Effector memory CD4-positive, alpha-beta T cell (primary cell): ENCODE measurements around the gene SLC25A26.

Experiments used
- DNase-seq, 3 donors: peaks; one replicate each; pipeline ENCODE4 v3.0.0-alpha.2; 2020
- H3K27ac ChIP-seq: 2 replicates; pipeline ENCODE4 v1.7.0; 2013; ENCODE audit warnings: mild to moderate bottlenecking, low read length, moderate library complexity; ENCODE audit not compliant: insufficient read depth, poor library complexity, severe bottlenecking
- H3K27me3 ChIP-seq: replicated peaks from 2 replicates; pipeline ENCODE4 v1.7.0; 2013; ENCODE audit warnings: mild to moderate bottlenecking, low read length; ENCODE audit not compliant: insufficient read depth, control insufficient read depth, poor library complexity, severe bottlenecking
- H3K36me3 ChIP-seq: 2 replicates; pipeline ENCODE4 v1.7.0; 2013; ENCODE audit warnings: mild to moderate bottlenecking, low read length, moderate library complexity; ENCODE audit not compliant: control insufficient read depth, insufficient read depth
- H3K4me1 ChIP-seq: 2 replicates; pipeline ENCODE4 v1.7.0; 2013; ENCODE audit warnings: low read length, mild to moderate bottlenecking; ENCODE audit not compliant: control insufficient read depth, insufficient read depth, poor library complexity, severe bottlenecking
- H3K4me3 ChIP-seq: 2 replicates; pipeline ENCODE4 v1.7.0; 2013; ENCODE audit warnings: low read length, low read depth, mild to moderate bottlenecking; ENCODE audit not compliant: insufficient read depth, poor library complexity, severe bottlenecking
- H3K9me3 ChIP-seq: 2 replicates; pipeline ENCODE4 v1.7.0; 2013; ENCODE audit warnings: mild to moderate bottlenecking, low read length, moderate library complexity; ENCODE audit not compliant: control insufficient read depth

The SLC25A26 gene

DNA sequence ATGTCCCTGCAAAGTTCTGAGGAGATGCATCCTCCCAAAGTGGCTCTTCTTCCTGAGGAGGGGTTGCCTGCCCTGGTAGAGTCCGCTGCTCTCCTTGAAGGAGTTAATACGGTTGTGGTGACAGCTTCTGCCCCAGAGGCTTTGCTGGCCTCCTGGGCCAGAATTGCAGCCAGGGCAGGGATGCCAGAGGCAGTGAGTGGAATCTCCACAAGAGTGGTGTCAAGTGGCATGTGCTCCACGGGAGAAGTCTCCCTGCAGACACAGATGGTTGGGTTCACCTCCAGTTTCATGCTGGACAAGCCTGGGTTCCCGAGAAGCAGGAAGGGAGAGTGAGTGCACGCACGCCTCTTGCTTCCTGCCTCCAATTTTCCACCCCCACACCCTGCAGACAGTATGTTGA lies 105.5 kb downstream of the SLC25A26 start:
- Histone ChIP-seq H3K9me3 (no peaks in the 10 kb centered on the region), H3K27ac (no peak overlapping the region), H3K36me3 (no peaks in the 10 kb centered on the region), H3K4me3 (no peak overlapping the region), H3K27me3 (no peaks in the 10 kb centered on the region), H3K4me1 (no peaks in the 10 kb centered on the region)
- no peak for DNase-seq

GRCh38 chr3:66335671-66336070 lies 114.9 kb downstream of the SLC25A26 start:
- Histone ChIP-seq H3K27ac (no peak overlapping the region), H3K36me3 (no peaks in the 10 kb centered on the region), H3K27me3 (no peaks in the 10 kb centered on the region), H3K4me1 (no peaks in the 10 kb centered on the region), H3K4me3 (no peak overlapping the region), H3K9me3 (no peaks in the 10 kb centered on the region)
- no peak for DNase-seq

GRCh38 chr3:66336333-66336766 lies 115.5 kb downstream of the SLC25A26 start:
- no peak overlapping the region for H3K27ac ChIP-seq
- H3K9me3 ChIP-seq = no peaks in the 10 kb centered on the region
- no peaks in the 10 kb centered on the region for H3K36me3 ChIP-seq
- no peak overlapping the region for H3K4me3 ChIP-seq
- H3K4me1 ChIP-seq = no peaks in the 10 kb centered on the region
- H3K27me3 ChIP-seq = no peaks in the 10 kb centered on the region
- DNase-seq = no peak

GRCh38 chr3:66338927-66339326 lies 118.1 kb downstream of the SLC25A26 start:
- no peak overlapping the region for H3K4me3 ChIP-seq
- no peaks in the 10 kb centered on the region for H3K36me3 ChIP-seq
- DNase-seq = no peak
- no peaks in the 10 kb centered on the region for H3K9me3 ChIP-seq
- no peak overlapping the region for H3K27ac ChIP-seq
- no peaks in the 10 kb centered on the region for H3K4me1 ChIP-seq
- no peaks in the 10 kb centered on the region for H3K27me3 ChIP-seq

GRCh38 chr3:66342717-66343356 lies 122.0 kb downstream of the SLC25A26 start:
- no peaks in the 10 kb centered on the region for H3K9me3 ChIP-seq
- no peak overlapping the region for H3K4me3 ChIP-seq
- no peak for DNase-seq
- H3K27ac ChIP-seq = no peak overlapping the region
- H3K27me3 ChIP-seq = no peaks in the 10 kb centered on the region
- H3K36me3 ChIP-seq = no peaks in the 10 kb centered on the region
- no peaks in the 10 kb centered on the region for H3K4me1 ChIP-seq

DNA sequence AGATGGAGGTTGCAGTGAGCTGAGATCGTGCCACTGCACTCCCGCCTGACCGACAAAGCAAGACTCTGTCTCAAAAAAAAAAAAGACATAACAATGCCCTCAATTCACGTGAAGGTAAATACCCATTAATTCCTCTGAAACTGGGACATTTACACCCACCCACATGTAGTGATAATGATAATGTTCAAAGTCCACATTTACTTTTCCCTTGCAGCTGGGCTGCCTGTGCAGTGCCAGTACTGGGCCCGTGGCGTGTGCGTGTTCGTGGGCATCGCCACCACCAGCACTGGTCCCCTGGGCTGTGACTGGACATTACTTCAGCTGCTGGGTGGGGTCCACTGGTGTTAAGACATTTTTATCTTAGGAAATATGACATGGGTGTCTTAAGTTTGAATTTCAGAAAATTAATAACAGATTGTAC lies 123.6 kb downstream of the SLC25A26 start:
- Histone ChIP-seq H3K27me3 (no peaks in the 10 kb centered on the region), H3K27ac (no peak overlapping the region), H3K4me3 (no peak overlapping the region), H3K9me3 (no peaks in the 10 kb centered on the region), H3K4me1 (no peaks in the 10 kb centered on the region), H3K36me3 (no peaks in the 10 kb centered on the region)
- DNase-seq = no peak

GRCh38 chr3:66344848-66345578 lies 124.2 kb downstream of the SLC25A26 start:
- H3K27me3 ChIP-seq = no peaks in the 10 kb centered on the region
- DNase-seq = no peak
- no peak overlapping the region for H3K27ac ChIP-seq
- H3K9me3 ChIP-seq = no peaks in the 10 kb centered on the region
- H3K4me1 ChIP-seq = no peaks in the 10 kb centered on the region
- H3K4me3 ChIP-seq = no peak overlapping the region
- H3K36me3 ChIP-seq = no peaks in the 10 kb centered on the region

DNA sequence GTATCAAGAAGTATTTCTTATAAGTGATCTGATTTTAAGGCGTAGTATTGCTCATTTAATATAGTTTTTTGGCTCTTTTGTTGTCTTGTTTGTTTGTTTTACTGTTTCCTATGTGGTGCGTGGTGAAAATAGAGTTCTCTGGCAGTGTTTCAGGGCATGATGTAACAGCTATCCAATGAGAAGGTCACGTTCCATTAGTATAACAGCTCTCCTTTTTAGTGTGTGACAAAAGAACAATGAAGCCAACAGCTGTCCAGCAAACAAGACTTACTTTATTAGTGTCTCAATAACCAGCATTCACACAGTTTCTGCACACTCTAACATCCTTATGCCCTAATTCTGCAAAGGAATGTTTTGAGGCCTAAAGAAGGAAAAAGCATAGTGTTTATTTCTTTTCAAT lies 127.9 kb downstream of the SLC25A26 start:
- H3K9me3 ChIP-seq = no peaks in the 10 kb centered on the region
- no peak for DNase-seq
- H3K4me3 ChIP-seq = no peak overlapping the region
- no peaks in the 10 kb centered on the region for H3K36me3 ChIP-seq
- no peaks in the 10 kb centered on the region for H3K27me3 ChIP-seq
- H3K4me1 ChIP-seq = no peaks in the 10 kb centered on the region
- H3K27ac ChIP-seq = no peak overlapping the region

DNA sequence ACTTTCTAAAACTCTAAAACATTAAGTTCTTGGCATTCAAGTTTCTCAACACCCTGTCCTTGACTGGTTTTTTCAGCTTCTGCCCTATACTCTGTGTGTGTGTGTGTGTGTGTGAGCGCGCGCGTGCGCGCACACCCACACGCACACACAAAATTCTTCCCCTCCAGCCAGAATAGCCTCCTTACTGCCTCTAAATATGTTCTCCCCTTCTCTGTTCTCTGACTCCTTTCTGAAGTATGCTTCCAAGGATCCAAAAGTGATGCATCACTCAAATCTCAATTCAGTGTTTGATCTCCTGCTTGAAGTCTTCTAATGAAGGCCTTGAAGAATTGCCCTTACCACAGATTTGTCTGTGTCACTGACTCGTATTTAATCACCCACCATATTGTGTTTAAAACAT lies 129.8 kb downstream of the SLC25A26 start:
- Histone ChIP-seq H3K27me3 (no peaks in the 10 kb centered on the region), H3K36me3 (no peaks in the 10 kb centered on the region), H3K9me3 (no peaks in the 10 kb centered on the region), H3K4me3 (no peak overlapping the region), H3K27ac (no peak overlapping the region), H3K4me1 (no peaks in the 10 kb centered on the region)
- no peak for DNase-seq

DNA sequence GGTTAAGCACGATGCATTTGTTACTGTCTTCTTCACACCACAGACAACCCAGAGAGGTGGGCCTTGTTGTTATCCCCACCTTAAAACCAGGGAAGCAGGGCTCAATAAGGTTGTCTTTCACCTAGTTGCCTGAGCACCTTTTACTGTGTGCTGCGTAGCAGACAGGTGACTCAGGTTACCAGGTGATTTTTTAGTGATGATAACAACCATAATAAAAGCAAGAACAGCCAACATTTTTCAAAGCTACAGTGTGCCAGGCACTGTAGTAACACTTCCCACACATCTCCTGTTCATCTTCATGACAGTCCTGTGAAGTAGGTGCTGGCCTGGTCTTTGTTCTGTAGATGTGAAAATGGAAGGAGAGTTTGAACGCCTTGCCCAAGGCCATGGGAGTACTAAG lies 132.2 kb downstream of the SLC25A26 start:
- no peaks in the 10 kb centered on the region for H3K27me3 ChIP-seq
- no peaks in the 10 kb centered on the region for H3K36me3 ChIP-seq
- no peaks in the 10 kb centered on the region for H3K9me3 ChIP-seq
- no peak for DNase-seq
- no peak overlapping the region for H3K4me3 ChIP-seq
- H3K27ac ChIP-seq = no peak overlapping the region
- no peaks in the 10 kb centered on the region for H3K4me1 ChIP-seq
